Karpas-422 (cell line): Measurements from ENCODE around the gene PKNOX2. TPM values are rescaled to one million over a fixed set of nuclear protein-coding genes. Genes with fewer than 3 reads are reported as not detected.

Source experiments
- DNase-seq: peaks from one replicate; pipeline ENCODE4 v3.0.0-alpha.2; 2015
- H2AFZ ChIP-seq: fragments of 200-600 bp; sonication (generic); 2 replicates; pipeline ENCODE4 v1.6.1; 2014; ENCODE audit warnings: antibody characterized with exemption, low read length, mixed read lengths
- H3K27ac ChIP-seq: fragments of 200-600 bp; sonication (generic); 2 replicates; pipeline ENCODE4 v1.5.1; 2014; ENCODE audit warnings: mild to moderate bottlenecking, low read length, moderate library complexity
- H3K27me3 ChIP-seq: fragments of 200-600 bp; sonication (generic); 2 replicates; pipeline ENCODE4 v1.6.1; 2014; ENCODE audit warnings: low read length, mixed read lengths
- H3K36me3 ChIP-seq: fragments of 200-600 bp; sonication (generic); 2 replicates; pipeline ENCODE4 v1.6.1; 2014; ENCODE audit warnings: low read length, mixed read lengths; ENCODE audit not compliant: insufficient read depth
- H3K4me1 ChIP-seq: fragments of 200-600 bp; sonication (generic); 2 replicates; pipeline ENCODE4 v1.6.1; 2014; ENCODE audit warnings: mild to moderate bottlenecking, low read length, mixed read lengths
- H3K4me2 ChIP-seq: fragments of 200-600 bp; sonication (generic); 2 replicates; pipeline ENCODE4 v1.6.1; 2014; ENCODE audit warnings: low read length, low read depth, mild to moderate bottlenecking; ENCODE audit not compliant: poor library complexity, severe bottlenecking
- H3K4me3 ChIP-seq: fragments of 200-600 bp; sonication (generic); 2 replicates; pipeline ENCODE4 v1.5.1; 2014; ENCODE audit warnings: mild to moderate bottlenecking, antibody characterized with exemption, low read length, mixed read lengths
- H3K79me2 ChIP-seq: fragments of 200-600 bp; sonication (generic); 2 replicates; pipeline ENCODE4 v1.6.1; 2014; ENCODE audit warnings: mild to moderate bottlenecking, low read length, mixed read lengths
- H3K9ac ChIP-seq: fragments of 200-600 bp; sonication (generic); 2 replicates; pipeline ENCODE4 v1.6.0; 2014; ENCODE audit warnings: low read length
- H3K9me2 ChIP-seq: fragments of 200-600 bp; sonication (generic), shearing (Covaris generic); replicated peaks from 2 replicates; pipeline ENCODE4 v1.6.0; 2014; ENCODE audit warnings: mild to moderate bottlenecking, low read length, moderate library complexity; ENCODE audit not compliant: insufficient read depth
- H3K9me3 ChIP-seq: fragments of 300-700, 200-600 bp; sonication (generic); 2 replicates; pipeline ENCODE4 v1.6.1; 2014; ENCODE audit warnings: low read length, mixed read lengths
- H4K20me1 ChIP-seq: fragments of 200-600 bp; sonication (generic); 2 replicates; pipeline ENCODE4 v1.6.1; 2014; ENCODE audit warnings: mild to moderate bottlenecking, antibody characterized with exemption, low read length, low read depth; ENCODE audit not compliant: insufficient read depth
- total RNA-seq: library from RNA; depleted of rRNA; stranded (reverse); fragments of >200 nt; shearing (Covaris generic); gene quantifications from 2 replicates; pipeline ENCODE4 v1.2.3, GENCODE V29; 2014; ENCODE audit warnings: low replicate concordance

The PKNOX2 gene
- total RNA-seq, 1 experiment from 2014 or later, result 1.5 TPM

GRCh38 chr11:125156346-125157117, 8.0 kb upstream of the PKNOX2 start:
- H3K27ac ChIP-seq, result no peak overlapping the region
- no peaks in the 10 kb centered on the region for H3K9me2 ChIP-seq
- H2AFZ ChIP-seq, result no peak overlapping the region
- H3K4me3 ChIP-seq, result no peak overlapping the region
- H3K4me1 ChIP-seq, result no peaks in the 10 kb centered on the region
- no peak overlapping the region for H3K9ac ChIP-seq
- no peaks in the 10 kb centered on the region for H3K79me2 ChIP-seq
- no peaks in the 10 kb centered on the region for H3K9me3 ChIP-seq
- H4K20me1 ChIP-seq, result no peaks in the 10 kb centered on the region
- no peaks in the 10 kb centered on the region for H3K27me3 ChIP-seq
- no peak overlapping the region for H3K4me2 ChIP-seq
- peak; percentile 7 for DNase-seq
- H3K36me3 ChIP-seq, result no peaks in the 10 kb centered on the region

GRCh38 chr11:125157118-125157733, 7.3 kb upstream of the PKNOX2 start:
- H2AFZ ChIP-seq, result no peak overlapping the region
- no peak overlapping the region for H3K4me2 ChIP-seq
- H3K9ac ChIP-seq, result no peak overlapping the region
- H3K27ac ChIP-seq, result no peak overlapping the region
- H3K36me3 ChIP-seq, result no peaks in the 10 kb centered on the region
- no peak for DNase-seq
- no peaks in the 10 kb centered on the region for H3K79me2 ChIP-seq
- H3K9me3 ChIP-seq, result no peaks in the 10 kb centered on the region
- no peaks in the 10 kb centered on the region for H3K27me3 ChIP-seq
- H4K20me1 ChIP-seq, result no peaks in the 10 kb centered on the region
- no peaks in the 10 kb centered on the region for H3K4me1 ChIP-seq
- H3K9me2 ChIP-seq, result no peaks in the 10 kb centered on the region
- no peak overlapping the region for H3K4me3 ChIP-seq

- Histone ChIP-seq H3K4me3 (no peak overlapping the region), H3K27me3 (no peaks in the 10 kb centered on the region), H3K9ac (no peak overlapping the region), H3K4me2 (no peak overlapping the region), H3K36me3 (no peaks in the 10 kb centered on the region), H3K9me2 (no peaks in the 10 kb centered on the region), H4K20me1 (no peaks in the 10 kb centered on the region), H3K27ac (no peak overlapping the region), H3K4me1 (no peaks in the 10 kb centered on the region), H3K9me3 (no peaks in the 10 kb centered on the region), H3K79me2 (no peaks in the 10 kb centered on the region), H2AFZ (no peak overlapping the region)
- peak; percentile 45 for DNase-seq
Measured at GRCh38 chr11:125157953-125158680, 6.4 kb upstream of the PKNOX2 start.

- Histone ChIP-seq H3K9ac (no peak overlapping the region), H3K27me3 (no peaks in the 10 kb centered on the region), H3K27ac (no peak overlapping the region), H2AFZ (no peak overlapping the region), H3K9me2 (no peaks in the 10 kb centered on the region), H3K4me1 (no peaks in the 10 kb centered on the region), H3K9me3 (no peaks in the 10 kb centered on the region), H3K79me2 (no peaks in the 10 kb centered on the region), H3K4me2 (no peak overlapping the region), H3K36me3 (no peaks in the 10 kb centered on the region), H3K4me3 (no peak overlapping the region), H4K20me1 (no peaks in the 10 kb centered on the region)
- no peak for DNase-seq
Measured at GRCh38 chr11:125162743-125163142, 1.8 kb upstream of the PKNOX2 start.

GRCh38 chr11:125163431-125164063, 1.0 kb upstream of the PKNOX2 start:
- Histone ChIP-seq H3K27ac (no peak overlapping the region), H2AFZ (no peak overlapping the region), H3K4me1 (no peaks in the 10 kb centered on the region), H3K27me3 (no peaks in the 10 kb centered on the region), H3K4me2 (no peak overlapping the region), H3K79me2 (no peaks in the 10 kb centered on the region), H3K36me3 (no peaks in the 10 kb centered on the region), H3K9me3 (no peaks in the 10 kb centered on the region), H3K9ac (no peak overlapping the region), H3K9me2 (no peaks in the 10 kb centered on the region), H4K20me1 (no peaks in the 10 kb centered on the region), H3K4me3 (no peak overlapping the region)
- DNase-seq, result no peak

- Histone ChIP-seq H4K20me1 (no peaks in the 10 kb centered on the region), H3K27ac (no peak overlapping the region), H3K9ac (no peak overlapping the region), H3K36me3 (no peaks in the 10 kb centered on the region), H3K4me3 (no peak overlapping the region), H3K9me2 (no peaks in the 10 kb centered on the region), H2AFZ (no peak overlapping the region), H3K27me3 (no peaks in the 10 kb centered on the region), H3K9me3 (no peaks in the 10 kb centered on the region), H3K4me2 (no peak overlapping the region), H3K79me2 (no peaks in the 10 kb centered on the region), H3K4me1 (no peaks in the 10 kb centered on the region)
- DNase-seq, result no peak
Measured at GRCh38 chr11:125164091-125164421, 495 bp upstream of the PKNOX2 start.

- Histone ChIP-seq H2AFZ (no peak overlapping the region), H3K9ac (no peak overlapping the region), H3K4me2 (no peak overlapping the region), H3K79me2 (no peaks in the 10 kb centered on the region), H3K4me3 (no peak overlapping the region), H3K9me3 (no peaks in the 10 kb centered on the region), H3K9me2 (no peaks in the 10 kb centered on the region), H3K36me3 (no peaks in the 10 kb centered on the region), H4K20me1 (no peaks in the 10 kb centered on the region), H3K27ac (no peak overlapping the region), H3K27me3 (no peaks in the 10 kb centered on the region), H3K4me1 (no peaks in the 10 kb centered on the region)
- DNase-seq, result no peak
Measured at GRCh38 chr11:125165111-125165842, 726 bp downstream of the PKNOX2 start.
